GM18867 (cell line): Measurements from ENCODE around the gene HEXA.
"Not testable (repeated sequence)": the region's sequence is repeated elsewhere in the genome, so short reads cannot be mapped to it uniquely, and the experiment has no call there.

Experiments
- ATAC-seq: cut with Tn5 transposase; IDR thresholded peaks from one replicate; pipeline ENCODE4 v1.9.1; 2021; ENCODE audit warnings: mild to moderate bottlenecking, moderate library complexity; ENCODE audit not compliant: unreplicated experiment

The HEXA gene

GRCh38 chr15:72375846-72376581 lies at the start of gene HEXA:
Gene HEXA, minus strand, starts transcription at chr15:72376014. Its CDS starts 42 bp downstream, at chr15:72375972.
- ATAC-seq: peak; percentile 84

GRCh38 chr15:72423256-72423655 lies 47.4 kb upstream of the HEXA start:
- ATAC-seq: no peak

GRCh38 chr15:72421484-72421883 lies 45.7 kb upstream of the HEXA start:
- no peak for ATAC-seq

- ATAC-seq: no peak
Measured at GRCh38 chr15:72420576-72420975, 44.8 kb upstream of the HEXA start.

GRCh38 chr15:72419768-72420167 lies 44.0 kb upstream of the HEXA start:
- ATAC-seq: not testable (repeated sequence)

GRCh38 chr15:72415304-72415703 lies 39.5 kb upstream of the HEXA start:
- ATAC-seq: no peak

GRCh38 chr15:72413337-72413736 lies 37.5 kb upstream of the HEXA start:
- not testable (repeated sequence) for ATAC-seq

- no peak for ATAC-seq
Measured at GRCh38 chr15:72411544-72411943, 35.7 kb upstream of the HEXA start.

GRCh38 chr15:72411111-72411510 lies 35.3 kb upstream of the HEXA start:
- no peak for ATAC-seq

GRCh38 chr15:72406936-72407335 lies 31.1 kb upstream of the HEXA start:
- ATAC-seq: no peak

- ATAC-seq: no peak
Measured at GRCh38 chr15:72404841-72405240, 29.0 kb upstream of the HEXA start.

- no peak for ATAC-seq
Measured at GRCh38 chr15:72404356-72404755, 28.5 kb upstream of the HEXA start.

GRCh38 chr15:72402726-72403125 lies 26.9 kb upstream of the HEXA start:
- no peak for ATAC-seq

GRCh38 chr15:72398648-72399047 lies 22.8 kb upstream of the HEXA start:
- no peak for ATAC-seq

GRCh38 chr15:72397796-72398588 lies 22.2 kb upstream of the HEXA start, which contains the start of gene TMEM202:
Gene TMEM202, plus strand, starts transcription at chr15:72398305. Its CDS starts 22 bp downstream, at chr15:72398327.
- no peak for ATAC-seq

GRCh38 chr15:72396331-72396730 lies 20.5 kb upstream of the HEXA start:
- not testable (repeated sequence) for ATAC-seq

- ATAC-seq: no peak
Measured at GRCh38 chr15:72389231-72389630, 13.4 kb upstream of the HEXA start.

- ATAC-seq: no peak
Measured at GRCh38 chr15:72387741-72388140, 11.9 kb upstream of the HEXA start.

- ATAC-seq: no peak
Measured at GRCh38 chr15:72382146-72382545, 6.3 kb upstream of the HEXA start.

GRCh38 chr15:72380743-72381142 lies 4.9 kb upstream of the HEXA start:
- no peak for ATAC-seq

GRCh38 chr15:72379856-72380430 lies 4.1 kb upstream of the HEXA start:
- no peak for ATAC-seq

GRCh38 chr15:72379106-72379505 lies 3.3 kb upstream of the HEXA start:
- ATAC-seq: not testable (repeated sequence)
